Amygdala (tissue), 56 donors: ENCODE data around the gene ARHGEF2.
"Not testable (repeated sequence)": the region's sequence is repeated elsewhere in the genome, so short reads cannot be mapped to it uniquely, and the experiment has no call there.

Experiments used
- DNase-seq, 56 donors: peaks; one replicate each; lab custom pipeline; 2025; lab: John Stamatoyannopoulos, UW

The ARHGEF2 gene

GRCh38 chr1:155950829-155951228 is 27.5 kb downstream of the ARHGEF2 start:
- DNase-seq = no peak

- DNase-seq = no peak
Observed at GRCh38 chr1:155947741-155948140, 30.6 kb downstream of the ARHGEF2 start.

GRCh38 chr1:155947292-155947691 is 31.1 kb downstream of the ARHGEF2 start:
- no peak for DNase-seq

GRCh38 chr1:155946633-155947219 is 31.6 kb downstream of the ARHGEF2 start:
- no peak for DNase-seq

GRCh38 chr1:155944444-155944799 is 33.9 kb downstream of the ARHGEF2 start:
- DNase-seq = no peak

- DNase-seq = no peak
Observed at GRCh38 chr1:155942578-155943141, 35.7 kb downstream of the ARHGEF2 start.

GRCh38 chr1:155941845-155942531 is 36.4 kb downstream of the ARHGEF2 start:
- DNase-seq = no peak

GRCh38 chr1:155940993-155941844 is 37.1 kb downstream of the ARHGEF2 start, which contains the start of gene RXFP4:
RXFP4 (plus strand) TSS chr1:155941638; CDS start chr1:155941710, 72 bp downstream.
- no peak for DNase-seq

GRCh38 chr1:155940482-155940992 is 37.8 kb downstream of the ARHGEF2 start:
- DNase-seq = no peak

- peak in 9 of 56 donors; percentile 7 to 62 (median 23) for DNase-seq
Observed at GRCh38 chr1:155938220-155938627, 40.1 kb downstream of the ARHGEF2 start.

- no peak for DNase-seq
Observed at GRCh38 chr1:155934936-155935590, 43.3 kb downstream of the ARHGEF2 start.

- DNase-seq = peak; percentile 84 to 99 (median 94)
Observed at GRCh38 chr1:155934097-155934935, 44.0 kb downstream of the ARHGEF2 start, which contains the start of gene KHDC4. KHDC4 (minus strand) TSS chr1:155934413; CDS start chr1:155934373, 40 bp downstream.

- no peak for DNase-seq
Observed at GRCh38 chr1:155933591-155934096, 44.7 kb downstream of the ARHGEF2 start.

GRCh38 chr1:155932487-155932886 is 45.9 kb downstream of the ARHGEF2 start:
- no peak for DNase-seq

- DNase-seq = no peak
Observed at GRCh38 chr1:155932081-155932480, 46.3 kb downstream of the ARHGEF2 start.

- no peak for DNase-seq
Observed at GRCh38 chr1:155931332-155932038, 46.9 kb downstream of the ARHGEF2 start.

- DNase-seq = not testable (repeated sequence)
Observed at GRCh38 chr1:155930725-155931124, 47.6 kb downstream of the ARHGEF2 start.

GRCh38 chr1:155929057-155929456 is 49.3 kb downstream of the ARHGEF2 start:
- no peak for DNase-seq
